ENCODE measurements around the gene STK40. TPM values are rescaled to one million over a fixed set of nuclear protein-coding genes. Genes with fewer than 3 reads are reported as not detected.
A peak's percentile ranks its signal among the peaks of the same experiment; 100 is the strongest.

The STK40 gene
- total RNA-seq, 2 donors from 2014 or later = 58.2 to 76.1 TPM

DNA sequence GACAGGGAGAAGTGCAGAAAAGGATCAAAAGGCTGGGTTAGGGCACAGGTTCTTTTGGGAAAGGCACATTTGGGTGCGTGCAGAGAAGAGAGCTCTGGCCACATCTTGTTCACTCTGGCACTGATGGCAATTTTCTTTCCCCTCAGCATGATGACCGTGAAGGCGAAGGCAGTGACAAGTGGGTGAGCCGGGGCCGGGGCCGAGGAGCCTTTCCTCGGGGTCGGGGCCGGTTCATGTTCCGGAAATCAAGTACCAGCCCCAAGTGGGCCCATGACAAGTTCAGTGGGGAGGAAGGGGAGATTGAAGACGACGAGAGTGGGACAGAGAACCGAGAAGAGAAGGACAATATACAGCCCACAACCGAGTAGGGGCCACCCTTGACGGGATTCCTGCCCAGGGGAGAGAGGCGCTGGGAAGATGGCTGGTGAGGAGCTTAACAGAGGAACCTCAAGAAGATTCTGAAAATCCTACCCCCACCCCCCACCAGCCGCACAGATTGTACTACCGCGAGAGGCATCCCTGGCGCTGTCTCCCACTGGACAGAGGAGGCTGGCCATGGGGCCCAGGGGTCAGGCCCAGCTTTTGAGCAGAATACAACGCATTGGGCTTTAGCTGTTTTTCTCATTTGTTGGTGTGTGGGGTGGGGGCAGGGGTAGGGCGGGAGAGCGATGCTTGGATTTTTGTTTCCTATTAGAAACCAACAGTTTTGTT, 81.9 kb downstream of the STK40 start:
- Mint-ChIP-seq H3K36me3 (peaks cover 28% of the 10 kb centered on the region), H3K9me3 (no peaks in the 10 kb centered on the region), H3K27me3 (no peaks in the 10 kb centered on the region), H3K27ac (no peak overlapping the region), H3K4me3 (no peak overlapping the region), H3K4me1 (ENCODE audit: low read depth in 2 of 2) (peaks cover 9 to 19% of the 10 kb centered on the region in 2 donors)
- no peak for DNase-seq (ENCODE audit: low spot score)
- no peak for ATAC-seq

DNA sequence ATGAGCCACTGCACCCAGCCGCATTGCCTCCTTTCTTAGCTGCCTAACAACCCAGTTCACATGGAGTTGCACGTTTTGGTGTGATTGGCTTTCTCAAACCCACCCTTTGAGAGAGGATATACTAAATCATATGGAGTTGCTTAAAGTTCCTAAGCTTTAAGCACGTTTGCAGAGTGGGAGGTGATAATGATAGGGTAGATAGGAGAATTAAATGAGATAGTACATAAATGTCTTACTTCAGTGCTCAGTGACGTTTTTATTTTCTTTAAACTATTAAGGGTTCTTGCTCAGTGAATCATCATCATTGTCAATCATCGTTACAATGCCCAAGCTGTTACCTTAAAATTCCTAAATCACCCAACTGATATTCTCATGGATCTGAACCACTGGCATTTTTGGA, 82.5 kb downstream of the STK40 start:
- Mint-ChIP-seq H3K4me3 (no peak overlapping the region), H3K27ac (no peak overlapping the region)

DNA sequence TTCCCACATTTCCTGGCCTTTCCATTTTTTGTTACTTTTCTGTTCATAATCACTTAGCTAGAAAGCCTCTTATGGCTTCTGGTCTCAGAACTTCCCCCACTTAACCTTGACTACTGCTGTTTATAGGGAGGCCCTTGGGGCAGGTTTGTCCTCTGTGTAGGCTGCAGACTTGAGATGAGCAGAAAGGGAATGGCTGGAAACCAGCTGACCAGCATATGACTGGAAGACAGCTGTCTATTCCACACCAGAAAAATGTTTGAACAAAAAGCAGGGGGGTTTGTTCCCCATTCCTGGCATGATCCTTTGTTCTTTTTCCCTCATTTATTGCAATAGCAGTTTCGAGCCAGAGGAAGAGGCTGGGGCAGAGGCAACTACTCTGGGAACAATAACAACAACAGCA, 84.5 kb downstream of the STK40 start:
- DNase-seq (ENCODE audit: low spot score) (no peak), ATAC-seq (no peak)
- H3K4me3 Mint-ChIP-seq = no peak overlapping the region

More for the DNA sequence above, 82.5 kb downstream of the STK40 start:
- Mint-ChIP-seq H3K36me3 (peaks cover 28% of the 10 kb centered on the region), H3K4me1 (ENCODE audit: low read depth in 2 of 2) (peaks cover 9 to 19% of the 10 kb centered on the region in 2 donors), H3K27me3 (no peaks in the 10 kb centered on the region), H3K9me3 (no peaks in the 10 kb centered on the region)
- DNase-seq (ENCODE audit: low spot score) (no peak), ATAC-seq (no peak)

DNA sequence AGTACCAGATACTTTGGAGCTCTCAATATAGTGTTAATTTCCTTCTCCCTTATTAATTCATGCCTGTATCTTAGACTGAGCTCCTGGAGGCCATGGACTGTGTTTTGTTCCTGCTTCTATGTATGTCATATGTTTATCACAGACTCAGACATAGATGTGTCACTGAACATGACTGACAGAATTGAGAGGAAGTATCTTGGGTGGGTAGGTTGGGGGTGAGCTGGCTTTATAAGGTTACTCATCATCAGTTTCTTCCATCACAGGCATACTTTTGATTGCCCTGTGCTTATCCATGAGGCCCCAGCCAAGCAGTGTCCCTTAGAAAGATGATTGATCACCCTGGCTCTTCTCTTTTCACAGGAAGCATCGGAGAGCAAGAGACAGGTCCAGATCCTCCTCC, 85.2 kb downstream of the STK40 start:
- peaks cover 28% of the 10 kb centered on the region for H3K36me3 Mint-ChIP-seq

More for the DNA sequence above, 84.5 kb downstream of the STK40 start:
- H3K36me3 Mint-ChIP-seq = peaks cover 28% of the 10 kb centered on the region
- H3K27ac Mint-ChIP-seq = peak overlapping the region in 1 of 2 donors; percentile 49
- H3K4me1 Mint-ChIP-seq (ENCODE audit: low read depth in 2 of 2) = peaks cover 4 to 12% of the 10 kb centered on the region in 2 donors
- H3K27me3 Mint-ChIP-seq = no peaks in the 10 kb centered on the region
- H3K9me3 Mint-ChIP-seq = no peaks in the 10 kb centered on the region

DNA sequence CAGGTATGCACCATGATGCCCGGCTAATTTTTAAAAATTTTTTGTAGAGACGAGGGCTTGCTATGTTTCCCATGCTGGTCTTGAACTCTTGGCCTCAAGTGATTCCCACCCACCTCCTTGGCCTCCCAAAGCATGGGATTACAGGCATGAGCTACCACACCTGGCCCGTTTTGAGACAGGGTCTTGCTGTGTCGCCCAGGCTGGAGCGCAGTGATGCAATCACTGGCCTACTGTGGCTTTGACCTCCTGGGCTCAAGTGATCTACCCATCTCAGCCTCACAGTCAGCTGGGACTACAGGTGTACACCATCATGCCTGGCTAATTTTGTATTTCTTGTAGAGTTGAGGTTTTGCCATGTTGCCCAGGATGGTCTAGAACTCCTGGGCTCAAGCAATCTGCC, 87.1 kb downstream of the STK40 start:
- Mint-ChIP-seq H3K27ac (no peak overlapping the region), H3K4me3 (no peak overlapping the region), H3K36me3 (peaks cover 30% of the 10 kb centered on the region), H3K4me1 (ENCODE audit: low read depth in 2 of 2) (peaks cover 4 to 11% of the 10 kb centered on the region in 2 donors), H3K27me3 (no peaks in the 10 kb centered on the region), H3K9me3 (no peaks in the 10 kb centered on the region)
- ATAC-seq (no peak), DNase-seq (ENCODE audit: low spot score) (no peak)

More for the DNA sequence above, 85.2 kb downstream of the STK40 start:
- Mint-ChIP-seq H3K27ac (peak overlapping the region in 1 of 2 donors; percentile 49), H3K9me3 (no peaks in the 10 kb centered on the region), H3K27me3 (no peaks in the 10 kb centered on the region), H3K4me1 (ENCODE audit: low read depth in 2 of 2) (peaks cover 4 to 12% of the 10 kb centered on the region in 2 donors), H3K4me3 (no peak overlapping the region)
- no peak for DNase-seq (ENCODE audit: low spot score)
- ATAC-seq = peak in 1 of 2 donors; percentile 20

DNA sequence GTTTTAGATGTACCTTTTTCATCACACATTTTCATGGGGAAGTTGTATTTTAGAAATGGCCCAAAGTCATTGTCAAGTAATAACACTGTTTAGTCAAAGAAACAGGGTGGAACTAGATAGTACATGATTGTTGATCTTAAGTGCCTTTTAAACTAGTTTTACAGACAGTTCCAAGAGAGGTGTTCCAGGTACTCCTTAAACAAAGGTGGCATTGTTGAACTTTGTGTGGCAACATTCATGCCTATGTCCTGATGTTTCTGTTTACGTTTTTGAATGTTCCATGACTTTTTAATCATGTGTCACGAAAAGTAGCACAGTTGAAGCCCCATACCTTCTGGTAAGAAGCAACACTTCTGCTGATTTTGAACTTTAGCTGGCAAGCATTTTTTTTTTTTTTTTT, 88.7 kb downstream of the STK40 start:
- H3K4me3 Mint-ChIP-seq = no peak overlapping the region
- no peaks in the 10 kb centered on the region for H3K9me3 Mint-ChIP-seq
- H3K36me3 Mint-ChIP-seq = peaks cover 24% of the 10 kb centered on the region
- no peak overlapping the region for H3K27ac Mint-ChIP-seq
- H3K27me3 Mint-ChIP-seq = no peaks in the 10 kb centered on the region
- no peak for DNase-seq (ENCODE audit: low spot score)
- ATAC-seq = no peak
- H3K4me1 Mint-ChIP-seq (ENCODE audit: low read depth in 2 of 2) = peaks cover 4 to 10% of the 10 kb centered on the region in 2 donors

DNA sequence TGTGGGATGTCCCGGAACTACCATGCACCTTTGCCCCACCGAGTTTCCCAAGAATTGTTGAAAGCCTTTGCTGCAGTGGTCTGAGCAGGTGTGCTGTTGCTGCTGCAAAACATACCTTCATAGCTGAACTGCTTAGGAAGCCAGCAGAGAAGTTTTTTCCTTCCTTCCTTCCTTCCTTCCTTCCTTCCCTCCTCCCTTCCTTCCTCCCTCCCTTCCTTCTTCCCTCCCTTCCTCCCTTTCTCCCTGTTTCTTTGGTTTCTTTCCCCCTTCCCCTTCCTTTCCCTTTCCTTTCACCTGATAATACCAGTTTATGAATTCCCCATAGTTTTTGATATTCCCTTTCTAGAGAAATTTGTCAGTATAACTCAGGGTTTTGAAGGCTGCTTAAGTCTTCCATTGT, 90.3 kb downstream of the STK40 start:
- H3K36me3 Mint-ChIP-seq = peaks cover 22% of the 10 kb centered on the region
- ATAC-seq = no peak

More for the DNA sequence above, 90.3 kb downstream of the STK40 start:
- no peaks in the 10 kb centered on the region for H3K27me3 Mint-ChIP-seq
- peak overlapping the region in 1 of 2 donors; percentile 35 for H3K27ac Mint-ChIP-seq
- no peaks in the 10 kb centered on the region for H3K9me3 Mint-ChIP-seq
- peaks cover 0 to 11% of the 10 kb centered on the region in 2 donors for H3K4me1 Mint-ChIP-seq (ENCODE audit: low read depth in 2 of 2)
- no peak for DNase-seq (ENCODE audit: low spot score)
- H3K4me3 Mint-ChIP-seq = no peak overlapping the region

Other genes starting within 250 kb of the STK40 start
- gene TRAPPC3, start 236.4 kb downstream of the STK40 start, total RNA-seq = 10 to 100 TPM; 58.4 to 69.2 TPM
- gene MAP7D1, start 229.8 kb downstream of the STK40 start, total RNA-seq = 100 to 1,000 TPM; 153 to 196 TPM
- 100 to 1,000 TPM; 118 to 131 TPM for gene THRAP3, start 161.5 kb downstream of the STK40 start, total RNA-seq
- 10 to 100 TPM; 12.6 to 18.6 TPM for gene SH3D21, start 79.6 kb downstream of the STK40 start, total RNA-seq
- 1 to 10 TPM; 5.8 to 6.3 TPM for gene EVA1B, start 62.3 kb downstream of the STK40 start, total RNA-seq
- gene LSM10, start 12.0 kb upstream of the STK40 start, total RNA-seq = 10 to 100 TPM; 56.6 to 58.1 TPM
- 1 to 10 TPM in 1 of 2 donors, under 1 TPM in 1; 0.59 to 1.2 TPM for gene OSCP1, start 64.5 kb upstream of the STK40 start, total RNA-seq
- gene MRPS15, start 78.5 kb upstream of the STK40 start, total RNA-seq = 100 to 1,000 TPM in 1 of 2 donors, 10 to 100 TPM in 1; 78.8 to 109 TPM
- under 1 TPM; 0.64 to 0.78 TPM for gene CSF3R, start 97.0 kb upstream of the STK40 start, total RNA-seq

Measured in natural killer cell treated with Interleukin-12 subunit alpha and Interleukin-12 subunit beta and Interleukin-15 and Interleukin-18, amount 100 ng/mL, for 72 hours (primary cell).